ENCODE measurements around the gene TPM3.

DNA sequence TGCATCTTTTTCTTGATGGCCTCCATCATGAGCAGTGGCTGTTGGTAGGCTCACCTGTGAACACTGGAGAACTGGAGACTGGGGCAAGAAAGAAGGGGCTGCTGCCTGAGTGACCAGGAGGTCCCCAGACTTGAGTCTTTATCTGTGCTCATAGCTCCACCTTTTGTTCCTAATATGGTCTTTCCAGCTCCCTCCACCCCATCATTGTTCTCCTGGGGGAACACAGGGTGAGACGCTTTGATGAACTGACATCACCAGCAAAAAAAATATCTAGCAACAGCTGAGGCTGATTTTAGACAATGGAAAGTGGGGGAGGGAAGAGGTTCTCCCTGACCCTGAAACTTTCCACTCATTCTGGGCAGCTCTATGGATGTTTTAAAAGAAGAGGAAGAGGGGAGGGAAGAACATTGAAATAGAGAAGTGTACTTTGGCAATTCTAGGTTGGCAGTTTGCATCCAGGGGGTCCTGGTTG, at the start of gene TPM3:
- TF ChIP-seq EP300 (IDR thresholded peaks at IDR 0.05) = no peak
- TF ChIP-seq, protein P1, sequence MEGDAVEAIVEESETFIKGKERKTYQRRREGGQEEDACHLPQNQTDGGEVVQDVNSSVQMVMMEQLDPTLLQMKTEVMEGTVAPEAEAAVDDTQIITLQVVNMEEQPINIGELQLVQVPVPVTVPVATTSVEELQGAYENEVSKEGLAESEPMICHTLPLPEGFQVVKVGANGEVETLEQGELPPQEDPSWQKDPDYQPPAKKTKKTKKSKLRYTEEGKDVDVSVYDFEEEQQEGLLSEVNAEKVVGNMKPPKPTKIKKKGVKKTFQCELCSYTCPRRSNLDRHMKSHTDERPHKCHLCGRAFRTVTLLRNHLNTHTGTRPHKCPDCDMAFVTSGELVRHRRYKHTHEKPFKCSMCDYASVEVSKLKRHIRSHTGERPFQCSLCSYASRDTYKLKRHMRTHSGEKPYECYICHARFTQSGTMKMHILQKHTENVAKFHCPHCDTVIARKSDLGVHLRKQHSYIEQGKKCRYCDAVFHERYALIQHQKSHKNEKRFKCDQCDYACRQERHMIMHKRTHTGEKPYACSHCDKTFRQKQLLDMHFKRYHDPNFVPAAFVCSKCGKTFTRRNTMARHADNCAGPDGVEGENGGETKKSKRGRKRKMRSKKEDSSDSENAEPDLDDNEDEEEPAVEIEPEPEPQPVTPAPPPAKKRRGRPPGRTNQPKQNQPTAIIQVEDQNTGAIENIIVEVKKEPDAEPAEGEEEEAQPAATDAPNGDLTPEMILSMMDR (IDR thresholded peaks at IDR 0.05) = no peak
- no peak for TF ChIP-seq POLR2AphosphoS5 (IDR thresholded peaks at IDR 0.05)
